Measurements from ENCODE around the gene CASS4. TPM values are rescaled to one million over a fixed set of nuclear protein-coding genes. Genes with fewer than 3 reads are reported as not detected.

The CASS4 gene
- total RNA-seq, 3 donors from 2014 or later = 0.61 to 1.0 (median 0.77) TPM

- Histone ChIP-seq H3K9me3 (no peaks in the 10 kb centered on the region), H3K4me1 (ENCODE audit: low read depth) (peaks cover 17% of the 10 kb centered on the region), H3K36me3 (ENCODE audit: low read depth) (peaks cover 1% of the 10 kb centered on the region), H3K4me3 (peak within 1 kb of the TSS; percentile 72)
- DNase-seq (peak; percentile 94 to 97 (median 96)), ATAC-seq (peak; percentile 100)
- intact Hi-C loops (cut with DNase I, micrococcal nuclease) = no loop called here
- no peak for TF ChIP-seq CTCF (IDR thresholded peaks at IDR 0.05)
Observed at GRCh38 chr20:56468316-56469076, 56.4 kb downstream of the CASS4 start, which contains the start of gene RTF2. Gene RTF2, plus strand, starts transcription at chr20:56468627. Its CDS starts 71 bp downstream, at chr20:56468698.

GRCh38 chr20:56469077-56469449 lies 57.0 kb downstream of the CASS4 start:
- no peak for ATAC-seq
- Histone ChIP-seq H3K36me3 (ENCODE audit: low read depth) (peaks cover 7% of the 10 kb centered on the region), H3K4me1 (ENCODE audit: low read depth) (peaks cover 17% of the 10 kb centered on the region), H3K9me3 (no peaks in the 10 kb centered on the region), H3K4me3 (peak overlapping the region; percentile 72)
- DNase-seq = no peak
- intact Hi-C loops (cut with DNase I, micrococcal nuclease) = no loop called here
- no peak for TF ChIP-seq CTCF (IDR thresholded peaks at IDR 0.05)

GRCh38 chr20:56483970-56484369 lies 71.9 kb downstream of the CASS4 start:
- intact Hi-C loops (cut with DNase I, micrococcal nuclease) = no loop called here
- Histone ChIP-seq H3K9me3 (no peaks in the 10 kb centered on the region), H3K4me1 (ENCODE audit: low read depth) (no peaks in the 10 kb centered on the region), H3K36me3 (ENCODE audit: low read depth) (peaks cover 3% of the 10 kb centered on the region), H3K4me3 (no peak overlapping the region)
- no peak for TF ChIP-seq CTCF (IDR thresholded peaks at IDR 0.05)
- ATAC-seq (no peak), DNase-seq (no peak)

GRCh38 chr20:56487216-56487615 lies 75.2 kb downstream of the CASS4 start:
- peaks cover 3% of the 10 kb centered on the region for H3K36me3 ChIP-seq (ENCODE audit: low read depth)

GRCh38 chr20:56488566-56488965 lies 76.5 kb downstream of the CASS4 start:
- ATAC-seq (no peak), DNase-seq (no peak)
- Histone ChIP-seq H3K4me3 (no peak overlapping the region), H3K36me3 (ENCODE audit: low read depth) (peaks cover 3% of the 10 kb centered on the region), H3K9me3 (no peaks in the 10 kb centered on the region), H3K4me1 (ENCODE audit: low read depth) (no peaks in the 10 kb centered on the region)
- intact Hi-C loops (cut with DNase I, micrococcal nuclease) = no loop called here
- no peak for TF ChIP-seq CTCF (IDR thresholded peaks at IDR 0.05)

More at GRCh38 chr20:56487216-56487615, 75.2 kb downstream of the CASS4 start:
- Histone ChIP-seq H3K4me3 (no peak overlapping the region), H3K9me3 (no peaks in the 10 kb centered on the region), H3K4me1 (ENCODE audit: low read depth) (no peaks in the 10 kb centered on the region)
- DNase-seq (no peak), ATAC-seq (no peak)
- TF ChIP-seq CTCF (IDR thresholded peaks at IDR 0.05) = no peak
- intact Hi-C loops (cut with DNase I, micrococcal nuclease) = no loop called here
